Stimulated activated CD8-positive, alpha-beta memory T cell treated with anti-CD3 and anti-CD28 coated beads, Interleukin-15, amount 100 ng/mL, for 1 hour (primary cell): ENCODE data around the gene ZC3H15.
"Not testable (repeated sequence)": the region's sequence is repeated elsewhere in the genome, so short reads cannot be mapped to it uniquely, and the experiment has no call there.

ENCODE experiments used
- DNase-seq: peaks from one replicate; pipeline ENCODE4 v3.0.0-alpha.2; 2020; ENCODE audit warnings: low read depth

The ZC3H15 gene

GRCh38 chr2:186485871-186486650 is at the start of gene ZC3H15:
Gene ZC3H15 (plus strand): TSS chr2:186486260. CDS start chr2:186486383, 123 bp downstream.
- DNase-seq, result peak; percentile 91

DNA sequence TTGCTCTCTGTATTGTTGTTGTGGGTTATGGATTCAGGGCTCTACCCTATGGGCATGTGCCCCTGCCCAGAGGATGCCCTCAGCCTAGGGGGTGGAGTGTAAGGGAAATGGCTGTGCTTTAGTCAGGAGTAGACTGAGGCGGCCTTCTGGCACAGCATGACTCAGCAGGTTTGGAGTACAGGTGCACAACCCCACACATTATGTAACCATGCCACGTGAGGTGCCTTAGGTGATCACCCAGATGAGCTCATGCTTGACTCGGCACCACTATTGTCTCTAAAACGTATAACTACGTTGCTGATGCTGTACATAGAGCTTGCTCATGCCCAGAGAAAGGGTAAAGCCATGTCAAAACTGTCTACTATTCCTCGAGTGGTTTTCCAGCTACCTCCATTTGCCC is 48.3 kb upstream of the ZC3H15 start:
- no peak for DNase-seq

GRCh38 chr2:186439673-186440095 is 46.4 kb upstream of the ZC3H15 start:
- not testable (repeated sequence) for DNase-seq

DNA sequence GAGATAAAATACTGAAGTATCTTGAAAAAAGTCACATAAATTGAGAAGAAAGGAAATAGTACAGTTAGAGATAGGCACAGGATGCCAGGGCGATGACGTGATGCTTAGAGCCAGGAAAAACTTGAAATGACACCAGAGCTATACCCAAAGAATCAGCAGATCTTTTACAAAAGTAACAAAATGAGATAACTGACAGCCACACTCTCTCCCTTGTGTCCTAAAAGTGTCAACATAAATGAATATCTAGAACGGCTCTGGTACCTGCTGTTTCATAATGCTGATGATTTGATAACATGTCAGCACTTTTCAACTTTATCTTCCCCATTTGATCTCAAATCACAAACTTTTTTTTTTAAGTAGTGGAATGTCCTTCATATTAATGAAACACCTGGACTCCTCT is 45.6 kb upstream of the ZC3H15 start:
- no peak for DNase-seq

GRCh38 chr2:186442885-186443284 is 43.2 kb upstream of the ZC3H15 start:
- DNase-seq, result no peak

DNA sequence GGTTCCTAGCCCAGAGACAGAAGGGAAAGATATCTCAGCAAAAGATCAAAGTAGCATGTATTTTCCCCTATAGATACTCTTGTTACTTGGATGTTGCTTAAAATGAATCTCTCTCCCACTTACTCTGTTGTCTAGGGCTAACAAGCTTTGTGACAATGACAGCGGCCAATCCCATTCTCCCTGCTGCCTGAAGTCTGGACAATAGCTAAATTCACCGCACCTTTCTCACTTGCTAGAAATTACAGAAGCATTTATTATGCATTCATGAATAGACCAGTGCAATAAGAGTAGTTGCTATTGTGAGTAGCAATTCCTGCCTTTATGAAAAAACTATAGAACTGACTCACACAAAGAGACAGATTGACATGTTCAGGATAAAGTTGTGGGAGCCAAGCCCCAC is 42.2 kb upstream of the ZC3H15 start:
- no peak for DNase-seq

GRCh38 chr2:186445506-186445905 is 40.6 kb upstream of the ZC3H15 start:
- no peak for DNase-seq

DNA sequence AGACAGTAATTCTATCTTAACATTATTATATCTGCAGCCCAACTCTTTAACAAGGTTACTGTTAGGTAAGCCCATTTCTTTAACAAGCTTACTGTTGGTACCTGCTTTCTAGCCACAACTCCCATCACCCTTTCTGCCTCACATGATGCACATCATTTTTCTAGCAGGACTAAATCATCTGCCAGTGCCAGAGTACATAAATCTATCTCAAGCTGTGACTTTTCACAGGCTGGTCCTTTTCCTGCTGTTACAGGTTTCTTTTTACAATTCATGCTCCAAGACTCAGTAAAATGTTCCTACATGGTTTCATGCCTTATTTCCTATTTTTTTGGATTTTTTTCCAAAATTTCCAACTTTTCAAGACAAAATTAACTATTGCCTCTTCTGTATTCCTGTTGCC is 30.4 kb upstream of the ZC3H15 start:
- DNase-seq, result no peak

DNA sequence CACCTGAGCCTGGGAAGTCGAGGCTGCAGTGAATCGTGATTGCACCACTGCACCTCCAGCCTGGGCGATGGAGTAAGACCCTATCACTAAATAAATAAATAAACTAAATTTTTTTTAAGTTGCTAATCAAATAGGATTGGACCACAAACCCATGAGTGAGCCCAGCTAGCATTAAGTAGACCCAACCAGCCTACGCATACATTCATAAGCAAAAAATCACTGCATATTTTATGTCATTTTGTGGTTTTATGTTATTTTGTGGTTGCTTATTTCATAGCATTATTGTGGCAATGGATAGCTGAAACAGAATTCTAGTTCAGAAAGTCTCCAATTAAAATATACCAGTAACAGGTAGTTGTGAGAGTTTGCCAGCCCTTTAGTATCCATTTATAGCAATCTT is 29.1 kb upstream of the ZC3H15 start:
- no peak for DNase-seq

GRCh38 chr2:186457908-186458307 is 28.2 kb upstream of the ZC3H15 start:
- no peak for DNase-seq

- no peak for DNase-seq
These were observed 27.1 kb upstream of the ZC3H15 start for GRCh38 chr2:186459009-186459408.

GRCh38 chr2:186460465-186460864 is 25.6 kb upstream of the ZC3H15 start:
- DNase-seq, result no peak

- DNase-seq, result no peak
These were observed 19.3 kb upstream of the ZC3H15 start for GRCh38 chr2:186466743-186467142.

- DNase-seq, result no peak
These were observed 18.6 kb upstream of the ZC3H15 start for GRCh38 chr2:186467421-186467820.

- not testable (repeated sequence) for DNase-seq
These were observed 13.2 kb upstream of the ZC3H15 start for GRCh38 chr2:186472722-186473493.

DNA sequence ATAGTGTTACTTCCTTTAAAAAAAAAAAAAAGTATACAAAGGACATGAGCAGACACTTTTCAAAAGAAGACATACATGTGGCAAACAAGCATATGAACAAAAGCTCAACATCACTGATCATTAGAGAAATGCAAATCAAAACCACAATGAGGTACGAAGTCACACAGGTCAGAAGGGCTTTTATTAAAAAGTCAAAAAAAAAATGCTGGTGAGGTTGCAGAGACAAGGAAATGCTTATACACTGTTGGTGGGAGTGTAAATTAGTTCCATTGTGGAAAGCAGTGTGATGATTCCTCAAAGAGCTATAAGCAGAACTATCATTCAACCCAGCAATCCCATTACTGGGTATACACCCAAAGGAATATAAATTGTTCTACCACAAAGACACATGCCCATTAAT is 11.8 kb upstream of the ZC3H15 start:
- not testable (repeated sequence) for DNase-seq

GRCh38 chr2:186477790-186478189 is 8.3 kb upstream of the ZC3H15 start:
- DNase-seq, result no peak

DNA sequence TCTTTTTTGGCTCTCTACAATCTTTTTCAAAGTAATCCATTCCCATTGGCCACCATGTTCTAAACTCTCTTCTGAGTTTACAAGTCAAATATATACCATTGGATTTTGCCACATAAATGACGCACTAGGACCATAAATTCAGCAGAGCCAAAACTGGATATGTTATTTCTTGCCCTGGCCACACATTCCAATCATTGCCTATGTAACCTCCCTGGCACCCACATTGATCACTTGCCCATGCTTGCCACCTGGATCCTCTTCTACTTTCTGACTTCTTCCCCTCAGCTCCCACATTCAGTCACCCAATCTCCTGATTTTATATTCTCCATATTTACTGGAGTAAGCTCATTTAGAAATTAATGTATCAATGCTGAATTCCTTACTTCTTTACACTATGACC is 5.1 kb upstream of the ZC3H15 start:
- DNase-seq, result no peak

DNA sequence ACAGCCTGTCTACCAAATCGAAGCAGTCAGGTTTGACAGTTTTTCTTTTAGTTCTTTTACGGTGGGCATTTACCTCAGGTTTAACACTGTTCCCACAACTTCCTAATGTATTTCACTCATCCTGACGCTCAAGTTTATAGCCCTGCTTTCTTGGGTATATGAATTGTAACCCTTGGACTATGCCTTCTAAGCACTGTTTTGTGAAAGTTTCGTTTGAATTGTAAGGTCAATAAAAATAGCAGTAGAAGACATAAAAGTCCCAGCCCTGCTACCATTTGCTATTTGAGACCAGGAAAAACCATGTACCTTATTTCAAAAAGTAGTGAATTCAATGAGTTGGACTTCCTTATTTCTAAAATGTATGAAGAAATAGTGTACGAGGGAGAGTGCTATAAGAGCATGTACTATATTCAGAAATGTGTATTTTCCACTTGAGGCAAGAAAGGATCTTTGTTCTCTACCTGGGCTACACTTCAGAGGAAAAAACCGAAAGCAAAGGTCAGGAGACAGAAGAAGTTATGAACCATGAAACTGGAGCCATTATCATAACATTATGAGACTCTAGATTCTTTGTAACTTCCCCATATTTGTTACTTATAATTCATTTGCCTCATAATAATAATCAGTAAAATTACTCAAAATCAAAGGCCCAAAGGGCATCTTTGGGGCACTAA is 1.9 kb upstream of the ZC3H15 start:
- DNase-seq, result no peak

GRCh38 chr2:186485576-186485870 is 537 bp upstream of the ZC3H15 start:
- DNase-seq, result no peak

- no peak for DNase-seq
These were observed 889 bp downstream of the ZC3H15 start for GRCh38 chr2:186486651-186487647.

DNA sequence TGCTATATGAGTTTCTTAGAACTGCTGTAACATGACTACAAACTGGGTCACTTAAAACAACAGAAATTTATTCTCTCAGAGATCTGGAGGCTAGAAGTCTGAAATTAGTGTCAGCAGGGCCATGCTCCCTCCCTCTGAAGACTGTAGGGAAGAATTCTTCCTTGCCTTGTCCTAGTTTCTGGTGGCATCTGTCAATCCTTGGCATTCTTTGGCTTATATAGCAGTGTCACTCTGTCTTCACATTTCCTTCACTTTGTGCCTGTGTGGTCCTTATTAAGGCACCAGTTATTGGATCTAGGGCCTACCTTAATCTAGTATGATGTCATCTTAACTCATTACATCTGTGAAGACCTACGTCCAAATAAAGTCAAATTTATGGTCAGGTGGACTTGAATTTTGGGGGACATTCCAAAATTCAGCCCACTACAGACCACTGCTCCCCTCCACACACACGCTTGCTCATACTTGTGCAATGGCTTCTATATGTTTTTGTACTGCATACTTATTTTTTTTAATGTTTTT is 7.6 kb downstream of the ZC3H15 start:
- DNase-seq, result no peak
